T-cell (primary cell): ENCODE measurements around the gene IGBP1. TPM values are rescaled to one million over a fixed set of nuclear protein-coding genes. Genes with fewer than 3 reads are reported as not detected.
"Not testable (repeated sequence)": the region's sequence is repeated elsewhere in the genome, so short reads cannot be mapped to it uniquely, and the experiment has no call there.

Source experiments
- ATAC-seq, 4 experiments: fragments of 200-7000 bp in 3 of 4; fragments of 150-1000 bp in 1 of 4; cut with Tn5 transposase; replicated peaks in 1 of 4; 1 replicate in 3 of 4; 2 replicates in 1 of 4; pipeline ENCODE4 v1.10.0; 2021; ENCODE audit warnings: moderate library complexity in 3 of 4, mild to moderate bottlenecking in 2 of 4, moderate number of reproducible peaks in 1 of 4
- CTCF ChIA-PET, 2 donors: fragments of 300-600 bp; sonication (Branson Sonifier 250); formaldehyde crosslinking; loops; one replicate each; lab custom pipeline; 2022; ENCODE audit warnings: antibody characterized with exemption in 2 of 2; lab: Charles Lee
- POLR2A ChIA-PET, 2 donors: fragments of 300-600 bp; sonication (Branson Sonifier 250); formaldehyde crosslinking; loops; one replicate each; lab custom pipeline; 2022; ENCODE audit warnings: antibody characterized with exemption in 2 of 2; lab: Charles Lee
- DNase-seq, 35 experiments: peaks; one replicate each; pipeline versions ENCODE4 v3.0.0 to v3.0.0-alpha.2; 2013 to 2023
- H3K27ac ChIP-seq: one replicate; pipeline ENCODE4 v1.5.1; 2013; ENCODE audit warnings: low read length
- H3K27me3 ChIP-seq, 2 experiments: replicated peaks in 1 of 2; 1 replicate in 1 of 2; 2 replicates in 1 of 2; pipeline versions ENCODE4 v1.6.1 to v1.7.0; 2013; ENCODE audit warnings: low read length in 1 of 2, mixed read lengths in 1 of 2; ENCODE audit not compliant: control insufficient read depth in 2 of 2, insufficient read depth in 2 of 2; ENCODE audit errors: extremely low read depth in 1 of 2
- H3K36me3 ChIP-seq, 2 donors: 1 replicate in 1 of 2; 2 replicates in 1 of 2; pipeline versions ENCODE4 v1.6.1 to v1.7.0; 2013; ENCODE audit warnings: low read length in 1 of 2; ENCODE audit not compliant: control insufficient read depth in 2 of 2, insufficient read depth in 1 of 2; ENCODE audit errors: extremely low read depth in 1 of 2
- H3K4me1 ChIP-seq, 2 experiments: 1 replicate in 1 of 2; 2 replicates in 1 of 2; pipeline versions ENCODE4 v1.6.1 to v1.7.0; 2013; ENCODE audit warnings: low read length in 2 of 2, mixed read lengths in 1 of 2; ENCODE audit not compliant: insufficient read depth in 2 of 2, control insufficient read depth in 1 of 2; ENCODE audit errors: extremely low read depth in 1 of 2
- H3K4me3 ChIP-seq, 2 donors: 1 replicate in 1 of 2; 2 replicates in 1 of 2; pipeline versions ENCODE4 v1.5.1 to v1.7.0; 2013; ENCODE audit warnings: mild to moderate bottlenecking in 2 of 2, low read length in 1 of 2, moderate library complexity in 1 of 2; ENCODE audit not compliant: control insufficient read depth in 1 of 2; ENCODE audit errors: extremely low read depth in 1 of 2
- H3K9me3 ChIP-seq: 2 replicates; pipeline ENCODE4 v1.7.0; 2013
- H3K27ac Mint-ChIP-seq, 2 donors: one replicate each; pipeline ENCODE4 v1.8.0; 2020 to 2021; ENCODE audit warnings: mild to moderate bottlenecking in 2 of 2, mixed read lengths in 2 of 2
- H3K27me3 Mint-ChIP-seq, 2 donors: one replicate each; pipeline ENCODE4 v1.8.0; 2021 to 2022; ENCODE audit warnings: mixed read lengths in 2 of 2
- H3K36me3 Mint-ChIP-seq: one replicate; pipeline ENCODE4 v1.8.0; 2021; ENCODE audit warnings: mixed read lengths
- H3K4me1 Mint-ChIP-seq, 3 donors: one replicate each; pipeline ENCODE4 v1.8.0; 2020 to 2022; ENCODE audit warnings: mixed read lengths in 3 of 3, mild to moderate bottlenecking in 1 of 3
- H3K4me3 Mint-ChIP-seq, 3 donors: one replicate each; pipeline ENCODE4 v1.8.0; 2020 to 2022; ENCODE audit warnings: mild to moderate bottlenecking in 3 of 3, mixed read lengths in 3 of 3, moderate library complexity in 3 of 3
- H3K9me3 Mint-ChIP-seq, 3 donors: one replicate each; pipeline ENCODE4 v1.8.0; 2020 to 2022; ENCODE audit warnings: mixed read lengths in 3 of 3
- WGBS: methylation state at CpG from one replicate; pipeline ENCODE4 v1.1.5; 2013; ENCODE audit warnings: missing lambda C conversion rate; ENCODE audit not compliant: insufficient coverage; 5-methylcytosine and 5-hydroxymethylcytosine counted together
- total RNA-seq, 35 experiments: library from RNA in 6 of 35; stranded (reverse) in 6 of 35; fragments of 120-200 nt in 1 of 35; gene quantifications; one replicate each; pipeline versions ENCODE4 v1.2.1 to v1.2.4 and lab custom pipeline; 2013 to 2026

Gene IGBP1
- total RNA-seq, 5 donors from 2014 or later (not counting 1 experiment from before 2014, with no cell fraction given): 50.8 to 61.2 (median 59.1) TPM

GRCh38 chrX:70183091-70183490 is 49.8 kb downstream of the IGBP1 start:
- no peak overlapping the region for H3K27ac Mint-ChIP-seq
- WGBS: no CpG with 5 or more reads among the region's 5 CpGs
- H3K27me3 ChIP-seq: no peaks in the 10 kb centered on the region
- H3K4me1 ChIP-seq: no peaks in the 10 kb centered on the region
- no peaks in the 10 kb centered on the region for H3K4me1 Mint-ChIP-seq
- ATAC-seq (no peak), DNase-seq (no peak)
- H3K27ac ChIP-seq: no peak overlapping the region
- H3K9me3 Mint-ChIP-seq: no peaks in the 10 kb centered on the region
- peaks cover 7 to 31% of the 10 kb centered on the region in 2 donors for H3K27me3 Mint-ChIP-seq
- no peaks in the 10 kb centered on the region for H3K36me3 ChIP-seq
- ChIA-PET POLR2A (no interaction called here), CTCF (interaction anchor here in 1 of 2 donors (0.6 kb wide), 1 partner anchor 68 kb away, joined by 3 read pairs; no protein-coding TSS in a partner anchor)
- no peak overlapping the region for H3K4me3 Mint-ChIP-seq
- no peaks in the 10 kb centered on the region for H3K36me3 Mint-ChIP-seq
- H3K4me3 ChIP-seq: no peak overlapping the region
- no peaks in the 10 kb centered on the region for H3K9me3 ChIP-seq

- no peak for ATAC-seq
- Mint-ChIP-seq H3K36me3 (peaks cover 9% of the 10 kb centered on the region), H3K4me1 (no peaks in the 10 kb centered on the region), H3K4me3 (no peak overlapping the region), H3K27ac (no peak overlapping the region), H3K27me3 (peaks cover 6 to 39% of the 10 kb centered on the region in 2 donors), H3K9me3 (peaks cover 5 to 10% (median 9%) of the 10 kb centered on the region in 3 donors)
- H3K36me3 ChIP-seq: no peaks in the 10 kb centered on the region
- no peaks in the 10 kb centered on the region for H3K27me3 ChIP-seq
- ChIA-PET POLR2A (no interaction called here), CTCF (no interaction called here)
- H3K9me3 ChIP-seq: no peaks in the 10 kb centered on the region
- no peak for DNase-seq
- H3K4me3 ChIP-seq: no peak overlapping the region
- no peak overlapping the region for H3K27ac ChIP-seq
- H3K4me1 ChIP-seq: no peaks in the 10 kb centered on the region
Observed at GRCh38 chrX:70190225-70190624, 57.0 kb downstream of the IGBP1 start.

DNA sequence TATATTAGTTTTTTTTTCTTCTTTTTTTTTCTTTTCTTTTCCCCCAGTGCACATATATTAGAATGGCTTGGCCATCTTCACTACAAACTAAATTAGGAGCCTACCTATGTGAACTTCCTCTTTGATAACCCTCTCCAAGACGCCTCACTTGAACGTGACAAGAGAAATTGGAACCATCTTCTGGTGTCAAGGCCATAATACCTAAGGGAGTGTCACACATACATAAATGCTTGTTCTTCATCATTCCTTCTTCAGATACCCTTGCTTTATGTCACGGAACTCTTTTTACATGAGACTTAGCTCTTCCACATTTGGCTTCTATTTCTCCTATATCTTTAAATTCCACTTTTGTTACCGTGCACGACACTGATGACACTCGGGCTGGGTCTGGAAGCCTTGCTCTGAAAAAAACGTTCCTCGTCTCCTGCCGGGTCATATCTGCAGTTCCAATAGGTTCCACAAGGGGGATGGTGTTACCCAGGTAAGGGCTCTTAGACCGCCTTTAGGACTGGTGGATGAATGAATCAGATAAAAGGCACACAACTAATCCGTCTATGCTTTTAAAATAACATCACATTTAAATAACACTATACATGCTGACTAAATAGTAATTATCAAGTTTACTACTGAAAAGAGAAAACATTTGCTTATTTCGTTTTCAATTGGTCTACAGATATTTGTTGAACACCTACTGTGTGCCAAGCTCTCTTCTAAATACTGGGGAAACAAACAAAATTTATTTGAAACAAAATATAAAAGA is 63.9 kb downstream of the IGBP1 start:
- Histone ChIP-seq H3K4me3 (no peak overlapping the region), H3K27ac (no peak overlapping the region), H3K36me3 (no peaks in the 10 kb centered on the region), H3K9me3 (no peaks in the 10 kb centered on the region), H3K27me3 (no peaks in the 10 kb centered on the region), H3K4me1 (no peaks in the 10 kb centered on the region)
- Mint-ChIP-seq H3K9me3 (no peaks in the 10 kb centered on the region), H3K4me3 (no peak overlapping the region), H3K27ac (no peak overlapping the region), H3K4me1 (peaks cover 2 to 6% (median 2%) of the 10 kb centered on the region in 3 donors), H3K27me3 (peaks cover 1 to 13% of the 10 kb centered on the region in 2 donors), H3K36me3 (no peaks in the 10 kb centered on the region)
- 32% methylated on average over 5 of the region's 12 CpGs for WGBS
- DNase-seq: peak; percentile 3 to 79 (median 45)
- CTCF ChIA-PET: interaction anchor here (0.7 to 1.9 kb wide), 7 partner anchors 65 to 437 kb away, joined by 3 to 6 read pairs (median 3); no protein-coding TSS in a partner anchor
- ATAC-seq: peak; percentile 74 to 89 (median 78)
- POLR2A ChIA-PET: interaction anchor here in 1 of 2 donors (0.8 kb wide), 1 partner anchor 258 kb away, joined by 4 read pairs; no protein-coding TSS in a partner anchor

DNA sequence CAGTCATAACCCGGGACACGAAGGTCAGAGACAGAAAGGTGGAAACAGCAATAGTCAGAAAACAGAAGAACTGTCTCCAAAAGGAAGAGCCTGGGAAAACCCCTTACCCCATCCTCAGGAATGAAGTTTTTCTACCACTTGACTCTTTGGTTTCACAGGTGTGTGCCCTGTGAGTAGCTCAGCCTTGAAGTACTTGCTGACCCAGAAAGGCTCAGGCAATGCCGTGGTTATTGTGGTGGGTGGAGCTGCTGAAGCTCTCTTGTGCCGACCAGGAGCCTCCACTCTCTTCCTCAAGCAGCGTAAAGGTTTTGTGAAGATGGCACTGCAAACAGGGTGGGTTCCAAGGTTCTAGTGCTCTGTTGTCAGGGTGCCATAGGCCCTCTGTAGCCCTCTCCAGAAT is 68.5 kb downstream of the IGBP1 start:
- WGBS: no CpG with 5 or more reads among the region's 5 CpGs
- no peak overlapping the region for H3K4me3 Mint-ChIP-seq
- H3K27ac Mint-ChIP-seq: no peak overlapping the region
- H3K27me3 Mint-ChIP-seq: peaks cover 1 to 28% of the 10 kb centered on the region in 2 donors
- no peaks in the 10 kb centered on the region for H3K36me3 Mint-ChIP-seq
- ChIA-PET CTCF (no interaction called here), POLR2A (no interaction called here)
- Histone ChIP-seq H3K4me3 (no peak overlapping the region), H3K4me1 (no peaks in the 10 kb centered on the region), H3K27me3 (peaks cover 0 to 2% of the 10 kb centered on the region in 2 experiments), H3K36me3 (no peaks in the 10 kb centered on the region), H3K27ac (no peak overlapping the region), H3K9me3 (no peaks in the 10 kb centered on the region)
- H3K4me1 Mint-ChIP-seq: peaks cover 2 to 6% (median 2%) of the 10 kb centered on the region in 3 donors
- DNase-seq (peak in 1 of 35 experiments; percentile 0), ATAC-seq (no peak)
- no peaks in the 10 kb centered on the region for H3K9me3 Mint-ChIP-seq

GRCh38 chrX:70208479-70208878 is 75.2 kb downstream of the IGBP1 start:
- Histone ChIP-seq H3K27me3 (peaks cover 0 to 2% of the 10 kb centered on the region in 2 experiments), H3K4me3 (no peak overlapping the region), H3K27ac (no peak overlapping the region), H3K4me1 (no peaks in the 10 kb centered on the region), H3K36me3 (no peaks in the 10 kb centered on the region), H3K9me3 (no peaks in the 10 kb centered on the region)
- Mint-ChIP-seq H3K27ac (no peak overlapping the region), H3K4me3 (no peak overlapping the region), H3K9me3 (no peaks in the 10 kb centered on the region), H3K27me3 (peaks cover 0 to 14% of the 10 kb centered on the region in 2 donors), H3K4me1 (no peaks in the 10 kb centered on the region), H3K36me3 (no peaks in the 10 kb centered on the region)
- CTCF ChIA-PET: no interaction called here
- no peak for DNase-seq
- POLR2A ChIA-PET: no interaction called here
- no peak for ATAC-seq

GRCh38 chrX:70209570-70209969 is 76.3 kb downstream of the IGBP1 start:
- H3K9me3 ChIP-seq, H3K27ac Mint-ChIP-seq, H3K36me3 Mint-ChIP-seq, H3K4me1 ChIP-seq, H3K36me3 ChIP-seq, H3K27me3 ChIP-seq, H3K4me3 ChIP-seq, H3K4me3 Mint-ChIP-seq, DNase-seq, H3K9me3 Mint-ChIP-seq, H3K4me1 Mint-ChIP-seq, H3K27ac ChIP-seq, ATAC-seq, CTCF ChIA-PET, POLR2A ChIA-PET: not testable (repeated sequence)
- H3K27me3 Mint-ChIP-seq: peaks cover 0 to 12% of the 10 kb centered on the region in 2 donors
- no CpG with 5 or more reads among the region's 6 CpGs for WGBS
